ENCODE measurements around the gene SMC6. TPM values are rescaled to one million over a fixed set of nuclear protein-coding genes. Genes with fewer than 3 reads are reported as not detected.

Gene SMC6
- total RNA-seq, 1 donor from 2014 or later, result 127 TPM

DNA sequence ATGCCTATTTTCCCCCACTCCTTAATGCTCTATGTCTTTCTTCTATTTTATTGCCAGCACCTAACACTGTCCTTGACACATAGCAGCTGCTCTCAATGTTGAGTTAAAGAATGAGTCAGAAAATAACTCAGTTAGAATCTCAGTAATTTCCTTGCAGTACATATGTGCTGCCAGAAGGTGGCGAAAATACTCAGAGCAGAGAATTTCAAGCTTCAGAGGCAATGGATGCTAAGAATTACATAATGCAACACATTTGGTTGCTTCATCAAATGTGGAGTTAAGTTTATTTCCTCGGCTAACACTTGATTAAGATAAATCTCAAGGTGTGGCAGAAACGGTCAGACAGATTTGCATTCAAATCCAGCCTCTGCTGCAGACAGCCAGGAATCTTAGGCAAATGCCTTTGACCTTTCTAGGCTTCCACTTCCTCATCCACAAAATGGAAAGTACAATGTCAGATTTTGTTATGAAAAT, 107.5 kb downstream of the SMC6 start:
- Mint-ChIP-seq H3K27ac (peak overlapping the region; percentile 31), H3K27me3 (no peaks in the 10 kb centered on the region), H3K36me3 (ENCODE audit: low read depth) (no peaks in the 10 kb centered on the region), H3K4me3 (peak overlapping the region; percentile 24), H3K4me1 (peaks cover 18% of the 10 kb centered on the region), H3K9me3 (no peaks in the 10 kb centered on the region)
- DNase-seq (no peak), ATAC-seq (ENCODE audit: low read depth) (peak; percentile 86)
- ChIA-PET POLR2A (interaction anchor here (0.7 to 1.8 kb wide), 2 partner anchors 10 to 12 kb away, joined by 4 to 5 read pairs; no protein-coding TSS in a partner anchor), CTCF (interaction anchor here (0.6 to 4.0 kb wide), 8 partner anchors 10 to 532 kb away, joined by 3 to 35 read pairs (median 4); no protein-coding TSS in a partner anchor)
- intact Hi-C loops (cut with micrococcal nuclease), result loop anchor here (1.0 to 5.0 kb wide), 5 partner anchors 12 to 731 kb away; partner anchors contain the start of gene RAD51AP2
- TF ChIP-seq, protein P1, sequence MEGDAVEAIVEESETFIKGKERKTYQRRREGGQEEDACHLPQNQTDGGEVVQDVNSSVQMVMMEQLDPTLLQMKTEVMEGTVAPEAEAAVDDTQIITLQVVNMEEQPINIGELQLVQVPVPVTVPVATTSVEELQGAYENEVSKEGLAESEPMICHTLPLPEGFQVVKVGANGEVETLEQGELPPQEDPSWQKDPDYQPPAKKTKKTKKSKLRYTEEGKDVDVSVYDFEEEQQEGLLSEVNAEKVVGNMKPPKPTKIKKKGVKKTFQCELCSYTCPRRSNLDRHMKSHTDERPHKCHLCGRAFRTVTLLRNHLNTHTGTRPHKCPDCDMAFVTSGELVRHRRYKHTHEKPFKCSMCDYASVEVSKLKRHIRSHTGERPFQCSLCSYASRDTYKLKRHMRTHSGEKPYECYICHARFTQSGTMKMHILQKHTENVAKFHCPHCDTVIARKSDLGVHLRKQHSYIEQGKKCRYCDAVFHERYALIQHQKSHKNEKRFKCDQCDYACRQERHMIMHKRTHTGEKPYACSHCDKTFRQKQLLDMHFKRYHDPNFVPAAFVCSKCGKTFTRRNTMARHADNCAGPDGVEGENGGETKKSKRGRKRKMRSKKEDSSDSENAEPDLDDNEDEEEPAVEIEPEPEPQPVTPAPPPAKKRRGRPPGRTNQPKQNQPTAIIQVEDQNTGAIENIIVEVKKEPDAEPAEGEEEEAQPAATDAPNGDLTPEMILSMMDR (IDR thresholded peaks at IDR 0.05), result peak; percentile 89

DNA sequence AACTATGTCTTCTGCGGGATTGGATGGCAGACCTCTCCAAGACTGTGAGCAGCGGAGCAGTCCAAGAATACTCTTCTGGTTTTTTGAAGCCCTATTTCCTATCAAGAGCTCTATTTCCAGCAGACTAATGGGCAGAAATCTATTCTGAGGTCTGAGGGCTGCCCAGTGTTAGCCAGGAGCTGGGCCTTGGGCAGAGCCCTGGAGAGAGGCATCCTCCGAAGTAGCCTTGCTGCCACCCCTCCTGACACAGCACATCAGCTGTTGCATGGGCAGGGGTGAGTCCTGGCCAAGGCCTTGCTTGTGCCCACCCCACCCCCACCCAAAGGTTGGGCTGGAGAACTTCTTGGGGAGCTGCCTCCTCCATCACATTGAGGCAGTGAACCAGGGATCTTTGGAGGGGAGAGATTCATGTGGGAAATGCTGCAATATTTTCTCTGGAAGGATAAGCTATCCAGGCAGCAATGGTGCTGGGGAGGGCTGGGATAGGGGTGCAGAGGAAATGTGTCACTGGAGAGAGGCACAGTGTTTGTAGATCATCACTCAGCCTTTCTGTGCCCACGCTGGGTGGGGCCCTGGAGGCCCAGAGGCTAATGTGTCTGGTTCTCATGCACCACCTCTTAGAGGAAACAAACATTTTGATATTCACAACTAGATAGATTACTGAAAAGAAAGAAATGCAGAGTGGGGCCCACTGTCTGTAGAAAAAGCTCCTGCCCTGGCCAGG, 108.5 kb downstream of the SMC6 start:
- no peak overlapping the region for H3K4me3 Mint-ChIP-seq
- H3K27me3 Mint-ChIP-seq, result no peaks in the 10 kb centered on the region
- intact Hi-C loops (cut with micrococcal nuclease), result loop anchor here (5.0 kb wide), 2 partner anchors 128 to 732 kb away; partner anchors contain the start of gene RAD51AP2
- POLR2A ChIA-PET, result interaction anchor here (1.8 kb wide), 1 partner anchor 13 kb away, joined by 5 read pairs; no protein-coding TSS in a partner anchor
- no peak for DNase-seq
- peaks cover 18% of the 10 kb centered on the region for H3K4me1 Mint-ChIP-seq
- no peak for ATAC-seq (ENCODE audit: low read depth)
- no peak overlapping the region for H3K27ac Mint-ChIP-seq
- CTCF ChIA-PET, result interaction anchor here (0.6 to 4.0 kb wide), 8 partner anchors 9 to 533 kb away, joined by 3 to 35 read pairs (median 4); no protein-coding TSS in a partner anchor
- TF ChIP-seq, protein P1 (IDR thresholded peaks at IDR 0.05), result no peak
- H3K36me3 Mint-ChIP-seq (ENCODE audit: low read depth), result no peaks in the 10 kb centered on the region
- H3K9me3 Mint-ChIP-seq, result no peaks in the 10 kb centered on the region

DNA sequence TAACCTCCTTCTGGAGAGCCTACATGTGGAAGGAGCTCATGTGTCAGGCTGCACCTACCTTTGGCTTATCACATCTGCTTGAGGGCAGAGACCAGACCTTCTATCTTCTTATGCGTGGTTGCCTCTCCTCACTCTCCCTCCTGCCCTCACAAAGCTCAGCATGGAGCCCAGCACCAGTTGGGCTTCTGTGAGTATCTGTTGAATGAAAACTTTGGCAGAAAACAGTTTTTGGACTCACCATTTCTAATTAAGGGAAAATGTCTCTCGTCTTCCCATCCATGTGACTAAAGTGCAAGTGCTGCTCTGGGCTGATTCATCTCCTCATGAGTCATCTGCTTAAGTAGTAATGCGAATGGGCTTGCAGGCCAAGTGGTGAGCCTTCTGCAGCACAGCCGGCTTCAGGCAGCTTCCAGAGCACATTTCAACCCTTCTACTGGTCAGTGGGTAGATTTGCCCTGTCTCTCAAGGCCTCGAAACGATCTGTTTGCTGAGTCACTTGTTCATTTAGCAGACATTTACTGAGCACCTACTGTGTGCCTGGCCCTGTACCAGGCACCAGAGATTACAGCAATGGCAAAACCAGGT, 110.5 kb downstream of the SMC6 start:
- CTCF ChIA-PET, result no interaction called here
- no peak for ATAC-seq (ENCODE audit: low read depth)
- H3K27ac Mint-ChIP-seq, result no peak overlapping the region
- H3K4me3 Mint-ChIP-seq, result no peak overlapping the region
- H3K9me3 Mint-ChIP-seq, result no peaks in the 10 kb centered on the region
- peaks cover 18% of the 10 kb centered on the region for H3K4me1 Mint-ChIP-seq
- H3K27me3 Mint-ChIP-seq, result peaks cover 2% of the 10 kb centered on the region
- POLR2A ChIA-PET, result no interaction called here
- H3K36me3 Mint-ChIP-seq (ENCODE audit: low read depth), result no peaks in the 10 kb centered on the region
- DNase-seq, result no peak
- intact Hi-C loops (cut with micrococcal nuclease), result no loop called here
- TF ChIP-seq, protein P1 (IDR thresholded peaks at IDR 0.05), result no peak

DNA sequence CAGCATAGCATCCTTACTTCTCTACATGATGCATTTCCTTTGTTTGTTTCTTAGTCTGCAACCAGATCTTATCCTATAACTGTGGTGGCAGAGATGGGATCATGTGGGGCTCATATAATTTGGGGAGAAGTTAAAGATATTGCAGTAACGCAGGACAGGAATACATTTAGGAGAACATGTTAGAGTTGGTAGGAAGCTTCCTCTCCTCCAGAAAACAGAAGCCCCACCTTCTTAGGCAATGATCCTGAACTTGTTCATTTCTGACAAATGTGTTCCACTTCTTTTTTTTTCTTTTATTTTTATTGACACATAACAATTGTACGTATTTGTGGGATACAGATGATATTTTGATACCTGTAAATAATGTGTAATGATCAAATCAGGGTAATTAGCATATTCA, 113.2 kb downstream of the SMC6 start:
- TF ChIP-seq, protein P1 (IDR thresholded peaks at IDR 0.05), result no peak
- peaks cover 2% of the 10 kb centered on the region for H3K27me3 Mint-ChIP-seq
- no peaks in the 10 kb centered on the region for H3K9me3 Mint-ChIP-seq
- H3K4me1 Mint-ChIP-seq, result peaks cover 6% of the 10 kb centered on the region
- no peaks in the 10 kb centered on the region for H3K36me3 Mint-ChIP-seq (ENCODE audit: low read depth)
- no peak for DNase-seq
- H3K4me3 Mint-ChIP-seq, result no peak overlapping the region
- CTCF ChIA-PET, result interaction anchor here (1.0 kb wide), 1 partner anchor 31 kb away, joined by 5 read pairs; no protein-coding TSS in a partner anchor
- intact Hi-C loops (cut with micrococcal nuclease), result no loop called here
- no peak overlapping the region for H3K27ac Mint-ChIP-seq
- ATAC-seq (ENCODE audit: low read depth), result no peak
- POLR2A ChIA-PET, result no interaction called here

DNA sequence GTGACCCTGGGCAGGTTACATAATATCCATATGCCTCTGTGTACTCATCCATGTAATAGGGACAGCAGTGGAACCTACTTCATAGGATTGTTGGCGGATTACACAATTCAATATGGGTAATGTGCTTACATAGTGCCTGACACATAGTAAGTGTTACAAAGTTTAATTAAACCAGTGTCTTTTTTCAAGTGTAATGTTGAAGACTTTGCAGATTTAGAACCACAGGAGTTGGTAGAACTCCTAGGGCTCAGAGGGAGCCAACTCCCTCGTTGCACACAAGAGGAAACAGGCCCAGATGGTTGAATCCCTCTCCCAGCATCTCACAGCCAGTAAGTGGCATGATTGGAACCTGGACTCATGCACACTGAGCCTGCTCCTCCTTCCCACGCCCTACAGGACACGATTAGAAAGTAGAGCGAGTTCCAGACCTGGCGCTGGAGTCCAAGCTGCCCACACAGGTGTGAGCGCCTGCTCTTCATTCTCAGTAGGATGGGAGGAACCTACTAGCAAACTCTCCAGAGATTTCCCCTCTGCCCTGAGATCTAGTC, 115.3 kb downstream of the SMC6 start:
- no peaks in the 10 kb centered on the region for H3K9me3 Mint-ChIP-seq
- DNase-seq (no peak), ATAC-seq (ENCODE audit: low read depth) (no peak)
- peaks cover 3% of the 10 kb centered on the region for H3K4me1 Mint-ChIP-seq
- TF ChIP-seq, protein P1 (IDR thresholded peaks at IDR 0.05), result no peak
- H3K27me3 Mint-ChIP-seq, result peaks cover 2% of the 10 kb centered on the region
- POLR2A ChIA-PET, result no interaction called here
- CTCF ChIA-PET, result no interaction called here
- intact Hi-C loops (cut with micrococcal nuclease), result no loop called here
- no peaks in the 10 kb centered on the region for H3K36me3 Mint-ChIP-seq (ENCODE audit: low read depth)
- H3K27ac Mint-ChIP-seq, result no peak overlapping the region
- H3K4me3 Mint-ChIP-seq, result no peak overlapping the region

Measured in activated B cell treated with CpG ODN at 0.5 μM for 24 hours (primary cell).